ENCODE data around the gene EBLN2.

The EBLN2 gene

DNA sequence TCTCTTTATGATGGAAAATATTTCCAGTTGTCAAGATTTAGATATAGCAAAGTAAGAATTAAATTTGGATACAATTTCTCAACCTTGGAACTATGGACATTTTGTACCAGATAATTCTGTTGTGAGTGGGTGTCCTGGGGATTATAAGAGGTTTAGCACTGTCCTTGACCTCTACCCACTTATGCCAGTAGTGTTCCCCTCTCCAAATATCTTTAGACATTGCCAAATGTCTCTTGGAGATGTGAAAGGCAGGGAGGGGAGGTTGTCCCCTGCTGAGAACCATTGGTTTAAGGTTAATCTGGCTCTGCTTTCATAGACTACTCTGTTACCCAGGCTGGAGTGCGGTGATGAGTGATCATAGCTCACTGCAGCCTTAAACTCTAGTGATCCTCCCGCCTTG is at the start of gene EBLN2:
TSS of gene EBLN2 (plus strand) at position 244 of the 400 bp plus-strand sequence. CDS start 423 bp downstream, outside the sequence.
- no peak within 1 kb of the TSS for H3K27ac ChIP-seq (ENCODE audit: low read length)
- H3K9me3 ChIP-seq (ENCODE audit: control insufficient read depth in 1 of 2, low read length in 2 of 2) = no peaks in the 10 kb centered on the region
- no peaks in the 10 kb centered on the region for H3K4me1 ChIP-seq (ENCODE audit: control insufficient read depth in 1 of 2, insufficient read depth in 2 of 2, low read length in 2 of 2)
- H3K27me3 ChIP-seq (ENCODE audit: low read depth, low read length) = no peaks in the 10 kb centered on the region
- no peak within 1 kb of the TSS for H3K4me3 ChIP-seq (ENCODE audit: low read depth in 1 of 2, low read length in 2 of 2)
- H3K36me3 ChIP-seq (ENCODE audit: control insufficient read depth in 1 of 2, insufficient read depth in 2 of 2, low read length in 2 of 2) = peaks cover 21 to 26% of the 10 kb centered on the region in 2 donors

- Histone ChIP-seq H3K9me3 (ENCODE audit: control insufficient read depth in 1 of 2, low read length in 2 of 2) (no peaks in the 10 kb centered on the region), H3K4me1 (ENCODE audit: control insufficient read depth in 1 of 2, insufficient read depth in 2 of 2, low read length in 2 of 2) (peaks cover 0 to 14% of the 10 kb centered on the region in 2 donors), H3K36me3 (ENCODE audit: control insufficient read depth in 1 of 2, insufficient read depth in 2 of 2, low read length in 2 of 2) (no peaks in the 10 kb centered on the region), H3K27ac (ENCODE audit: low read length) (no peak overlapping the region), H3K4me3 (ENCODE audit: low read depth in 1 of 2, low read length in 2 of 2) (no peak overlapping the region), H3K27me3 (ENCODE audit: low read depth, low read length) (no peaks in the 10 kb centered on the region)
Measured at GRCh38 chr3:73018298-73018697, 43.2 kb upstream of the EBLN2 start.

DNA sequence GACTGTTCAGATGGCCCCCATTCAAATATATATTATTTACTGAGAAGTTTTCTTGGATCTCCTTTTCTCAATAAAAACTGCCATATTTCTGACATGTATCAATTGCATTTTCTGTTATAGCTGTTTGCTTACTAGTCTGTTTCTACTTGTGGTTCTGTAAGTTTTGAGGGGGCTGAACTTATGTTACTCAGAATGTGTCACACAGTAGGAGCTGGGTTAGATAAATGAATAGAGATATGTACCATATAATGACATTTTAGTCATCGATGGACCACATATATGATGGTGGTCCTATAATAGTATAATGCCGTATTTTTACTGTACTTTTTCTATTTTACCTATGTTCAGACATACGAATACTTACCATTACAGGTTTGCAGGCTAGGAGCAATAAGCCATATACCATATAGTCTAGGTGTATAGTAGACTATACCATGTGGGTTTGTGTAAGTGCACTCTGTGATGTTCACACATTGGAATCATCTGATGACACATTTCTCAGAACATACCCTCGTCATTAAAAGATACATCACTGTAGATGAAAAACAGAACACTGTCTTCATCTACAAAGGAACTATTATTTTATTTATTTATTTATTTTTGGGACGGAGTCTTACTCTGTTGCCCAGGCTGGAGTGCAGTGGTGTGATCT is 42.5 kb upstream of the EBLN2 start:
- Histone ChIP-seq H3K4me1 (ENCODE audit: control insufficient read depth in 1 of 2, insufficient read depth in 2 of 2, low read length in 2 of 2) (peaks cover 0 to 14% of the 10 kb centered on the region in 2 donors), H3K27ac (ENCODE audit: low read length) (no peak overlapping the region), H3K4me3 (ENCODE audit: low read depth in 1 of 2, low read length in 2 of 2) (no peak overlapping the region), H3K9me3 (ENCODE audit: control insufficient read depth in 1 of 2, low read length in 2 of 2) (no peaks in the 10 kb centered on the region), H3K27me3 (ENCODE audit: low read depth, low read length) (no peaks in the 10 kb centered on the region), H3K36me3 (ENCODE audit: control insufficient read depth in 1 of 2, insufficient read depth in 2 of 2, low read length in 2 of 2) (no peaks in the 10 kb centered on the region)

DNA sequence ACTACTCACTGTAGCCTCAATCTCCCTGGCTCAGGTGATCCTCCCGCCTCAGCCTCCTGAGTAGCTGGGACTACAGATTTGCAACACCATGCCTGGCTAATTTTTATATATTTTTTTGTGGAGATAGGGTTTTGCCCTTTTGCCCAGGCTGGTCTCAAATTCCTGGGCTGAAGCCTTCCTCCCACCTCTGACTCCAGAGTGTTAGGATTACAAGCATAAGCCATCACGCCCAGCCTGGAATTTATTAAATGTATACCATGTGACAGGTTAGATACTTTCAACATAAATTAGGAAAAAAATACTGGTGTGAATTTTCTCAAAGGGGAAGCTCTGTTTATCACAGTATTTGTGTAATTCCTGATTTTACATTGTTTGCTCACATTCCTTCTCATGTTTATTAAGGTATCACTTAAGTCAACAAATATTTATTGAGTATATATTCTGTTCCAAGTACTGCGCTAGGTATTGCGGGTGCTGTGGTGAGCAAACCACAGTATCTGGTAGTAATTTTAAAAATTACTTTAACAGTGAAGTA is 40.1 kb upstream of the EBLN2 start:
- no peaks in the 10 kb centered on the region for H3K36me3 ChIP-seq (ENCODE audit: control insufficient read depth in 1 of 2, insufficient read depth in 2 of 2, low read length in 2 of 2)
- H3K4me3 ChIP-seq (ENCODE audit: low read depth in 1 of 2, low read length in 2 of 2) = no peak overlapping the region
- H3K27ac ChIP-seq (ENCODE audit: low read length) = no peak overlapping the region
- no peaks in the 10 kb centered on the region for H3K9me3 ChIP-seq (ENCODE audit: control insufficient read depth in 1 of 2, low read length in 2 of 2)
- H3K27me3 ChIP-seq (ENCODE audit: low read depth, low read length) = no peaks in the 10 kb centered on the region
- H3K4me1 ChIP-seq (ENCODE audit: control insufficient read depth in 1 of 2, insufficient read depth in 2 of 2, low read length in 2 of 2) = peaks cover 7 to 26% of the 10 kb centered on the region in 2 donors

DNA sequence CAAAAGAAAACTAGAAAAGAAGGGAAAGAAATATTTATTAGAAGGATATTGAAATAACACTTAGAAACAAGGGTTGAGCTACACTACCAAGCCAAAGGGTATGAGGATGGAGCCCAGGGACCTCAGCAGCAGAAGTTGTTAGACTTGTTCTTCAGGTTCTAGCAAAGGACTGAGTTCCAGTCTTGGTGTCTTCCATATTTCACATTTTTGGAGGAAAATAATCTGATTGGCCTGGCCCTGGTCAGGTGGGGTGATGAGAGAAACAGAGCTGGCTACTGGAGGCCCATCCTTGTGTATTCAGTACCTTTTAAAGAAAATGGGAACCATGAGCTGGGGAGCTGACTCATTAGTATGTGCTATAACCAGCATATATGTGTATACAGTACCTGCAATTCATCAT is 36.6 kb upstream of the EBLN2 start:
- H3K27me3 ChIP-seq (ENCODE audit: low read depth, low read length) = no peaks in the 10 kb centered on the region
- no peaks in the 10 kb centered on the region for H3K36me3 ChIP-seq (ENCODE audit: control insufficient read depth in 1 of 2, insufficient read depth in 2 of 2, low read length in 2 of 2)
- H3K4me1 ChIP-seq (ENCODE audit: control insufficient read depth in 1 of 2, insufficient read depth in 2 of 2, low read length in 2 of 2) = peaks cover 7 to 28% of the 10 kb centered on the region in 2 donors
- no peak overlapping the region for H3K4me3 ChIP-seq (ENCODE audit: low read depth in 1 of 2, low read length in 2 of 2)
- no peaks in the 10 kb centered on the region for H3K9me3 ChIP-seq (ENCODE audit: control insufficient read depth in 1 of 2, low read length in 2 of 2)
- H3K27ac ChIP-seq (ENCODE audit: low read length) = no peak overlapping the region

DNA sequence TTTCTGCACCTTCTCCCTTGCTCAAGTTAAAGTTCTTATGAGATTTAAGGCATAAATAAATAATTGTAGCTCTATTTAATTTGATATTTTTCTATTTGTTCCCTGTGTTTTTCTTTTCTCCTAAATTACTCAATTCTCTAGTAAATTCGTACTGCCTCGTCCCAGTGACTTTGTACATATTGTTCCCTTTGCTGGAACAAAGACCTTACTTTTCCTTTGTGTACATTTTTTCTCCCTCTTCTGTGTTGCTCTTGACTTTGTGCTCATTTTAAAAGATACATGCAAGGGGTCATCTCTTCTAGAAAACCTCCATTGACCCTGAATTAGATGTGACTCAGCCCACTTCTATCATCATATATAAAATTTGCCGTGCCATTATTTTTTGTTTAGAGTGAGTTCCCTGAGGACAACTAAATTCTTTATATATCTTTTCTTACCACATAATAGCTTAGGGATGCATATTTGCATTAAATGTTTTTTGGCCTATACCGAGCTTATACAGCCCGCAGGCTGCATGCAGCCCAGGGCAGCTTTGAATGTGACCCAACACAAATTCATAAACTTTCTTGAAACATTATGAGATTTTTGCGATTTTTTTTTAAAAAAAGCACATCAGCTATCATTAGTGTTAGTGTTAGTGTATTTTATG is 35.2 kb upstream of the EBLN2 start:
- Histone ChIP-seq H3K9me3 (ENCODE audit: control insufficient read depth in 1 of 2, low read length in 2 of 2) (no peaks in the 10 kb centered on the region), H3K27ac (ENCODE audit: low read length) (no peak overlapping the region), H3K4me1 (ENCODE audit: control insufficient read depth in 1 of 2, insufficient read depth in 2 of 2, low read length in 2 of 2) (peaks cover 7 to 28% of the 10 kb centered on the region in 2 donors), H3K27me3 (ENCODE audit: low read depth, low read length) (no peaks in the 10 kb centered on the region), H3K4me3 (ENCODE audit: low read depth in 1 of 2, low read length in 2 of 2) (no peak overlapping the region), H3K36me3 (ENCODE audit: control insufficient read depth in 1 of 2, insufficient read depth in 2 of 2, low read length in 2 of 2) (no peaks in the 10 kb centered on the region)

- H3K4me3 ChIP-seq (ENCODE audit: low read depth in 1 of 2, low read length in 2 of 2) = no peak overlapping the region
- H3K36me3 ChIP-seq (ENCODE audit: control insufficient read depth in 1 of 2, insufficient read depth in 2 of 2, low read length in 2 of 2) = no peaks in the 10 kb centered on the region
- no peaks in the 10 kb centered on the region for H3K27me3 ChIP-seq (ENCODE audit: low read depth, low read length)
- H3K4me1 ChIP-seq (ENCODE audit: control insufficient read depth in 1 of 2, insufficient read depth in 2 of 2, low read length in 2 of 2) = peaks cover 7 to 28% of the 10 kb centered on the region in 2 donors
- no peak overlapping the region for H3K27ac ChIP-seq (ENCODE audit: low read length)
- no peaks in the 10 kb centered on the region for H3K9me3 ChIP-seq (ENCODE audit: control insufficient read depth in 1 of 2, low read length in 2 of 2)
Measured at GRCh38 chr3:73026760-73027113, 34.7 kb upstream of the EBLN2 start.

DNA sequence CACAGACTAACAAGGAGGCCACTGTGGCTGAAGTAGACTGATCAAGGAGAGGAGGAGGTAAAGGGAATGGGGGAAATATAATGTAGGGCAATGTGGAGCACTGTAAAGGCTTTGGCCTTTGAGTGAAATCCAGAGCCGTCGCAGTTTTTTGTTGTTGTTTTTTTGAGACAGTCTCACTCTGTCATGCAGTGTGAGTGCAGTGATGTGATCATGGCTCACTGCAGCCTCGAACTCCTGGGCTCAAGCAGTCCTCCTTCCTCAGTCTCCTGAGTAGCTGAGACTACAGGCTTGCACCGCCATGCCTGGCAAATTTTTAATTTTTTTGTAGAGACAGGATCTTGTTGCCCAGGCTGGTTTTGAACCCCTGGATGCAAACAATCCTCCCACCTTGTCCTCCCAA is 32.7 kb upstream of the EBLN2 start:
- Histone ChIP-seq H3K27me3 (ENCODE audit: low read depth, low read length) (no peaks in the 10 kb centered on the region), H3K36me3 (ENCODE audit: control insufficient read depth in 1 of 2, insufficient read depth in 2 of 2, low read length in 2 of 2) (no peaks in the 10 kb centered on the region), H3K4me3 (ENCODE audit: low read depth in 1 of 2, low read length in 2 of 2) (no peak overlapping the region), H3K4me1 (ENCODE audit: control insufficient read depth in 1 of 2, insufficient read depth in 2 of 2, low read length in 2 of 2) (peaks cover 7 to 26% of the 10 kb centered on the region in 2 donors), H3K9me3 (ENCODE audit: control insufficient read depth in 1 of 2, low read length in 2 of 2) (no peaks in the 10 kb centered on the region), H3K27ac (ENCODE audit: low read length) (no peak overlapping the region)

- H3K9me3 ChIP-seq (ENCODE audit: control insufficient read depth in 1 of 2, low read length in 2 of 2) = no peaks in the 10 kb centered on the region
- peaks cover 7 to 24% of the 10 kb centered on the region in 2 donors for H3K4me1 ChIP-seq (ENCODE audit: control insufficient read depth in 1 of 2, insufficient read depth in 2 of 2, low read length in 2 of 2)
- H3K4me3 ChIP-seq (ENCODE audit: low read depth in 1 of 2, low read length in 2 of 2) = no peak overlapping the region
- no peaks in the 10 kb centered on the region for H3K36me3 ChIP-seq (ENCODE audit: control insufficient read depth in 1 of 2, insufficient read depth in 2 of 2, low read length in 2 of 2)
- H3K27me3 ChIP-seq (ENCODE audit: low read depth, low read length) = no peaks in the 10 kb centered on the region
- no peak overlapping the region for H3K27ac ChIP-seq (ENCODE audit: low read length)
Measured at GRCh38 chr3:73029321-73029796, 32.1 kb upstream of the EBLN2 start.

DNA sequence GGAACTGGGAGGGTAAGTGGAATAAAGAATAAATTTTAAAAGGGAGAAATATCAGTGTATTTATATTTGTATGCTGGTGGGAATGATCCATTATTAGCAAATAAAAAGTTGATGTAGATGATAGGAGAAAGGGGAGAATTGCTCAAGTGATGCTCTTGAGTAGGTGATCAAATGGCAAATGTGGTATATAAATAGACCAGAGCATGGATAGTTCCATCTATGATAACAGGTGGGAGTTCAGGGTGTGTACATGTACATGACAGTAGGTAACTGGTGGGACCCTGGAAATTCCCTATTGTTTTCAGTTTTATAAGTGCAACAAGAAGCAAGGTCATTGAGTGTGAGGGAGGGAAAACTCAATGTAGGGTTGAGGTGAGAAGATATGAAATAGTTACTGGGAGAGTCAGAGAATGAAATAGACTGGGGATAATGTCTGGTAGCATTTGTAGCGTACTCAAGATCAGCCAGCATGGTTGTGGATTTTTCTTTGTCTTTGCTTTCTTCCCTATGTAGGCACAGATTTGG is 31.3 kb upstream of the EBLN2 start:
- H3K27me3 ChIP-seq (ENCODE audit: low read depth, low read length) = no peaks in the 10 kb centered on the region
- H3K4me3 ChIP-seq (ENCODE audit: low read depth in 1 of 2, low read length in 2 of 2) = no peak overlapping the region
- no peaks in the 10 kb centered on the region for H3K36me3 ChIP-seq (ENCODE audit: control insufficient read depth in 1 of 2, insufficient read depth in 2 of 2, low read length in 2 of 2)
- H3K27ac ChIP-seq (ENCODE audit: low read length) = no peak overlapping the region
- peaks cover 7 to 17% of the 10 kb centered on the region in 2 donors for H3K4me1 ChIP-seq (ENCODE audit: control insufficient read depth in 1 of 2, insufficient read depth in 2 of 2, low read length in 2 of 2)
- H3K9me3 ChIP-seq (ENCODE audit: control insufficient read depth in 1 of 2, low read length in 2 of 2) = no peaks in the 10 kb centered on the region

DNA sequence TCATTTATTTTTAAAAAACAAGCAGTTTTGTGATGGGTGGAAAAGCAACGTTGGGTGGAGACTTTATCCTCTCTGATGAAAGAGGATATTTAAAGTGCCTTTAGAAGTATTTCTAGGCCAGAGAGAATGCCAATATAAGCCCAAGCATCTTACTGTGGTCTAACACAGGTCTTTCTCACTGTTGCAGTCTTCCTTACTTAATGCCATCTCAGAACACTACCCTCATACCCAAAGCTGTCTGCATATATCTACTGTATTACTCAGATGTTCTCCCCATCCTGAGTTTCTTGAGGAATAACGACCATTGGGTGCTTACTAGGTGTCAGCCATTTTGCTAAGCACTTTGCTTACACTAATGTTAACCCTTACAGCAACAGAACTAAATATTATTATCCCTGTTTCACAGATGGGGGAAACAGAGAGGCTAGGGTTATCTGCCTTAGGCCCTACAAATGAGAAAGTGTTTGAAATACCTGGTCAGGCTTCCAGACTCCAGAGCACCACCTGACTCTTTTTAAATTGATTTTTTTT is 29.8 kb upstream of the EBLN2 start:
- H3K27ac ChIP-seq (ENCODE audit: low read length) = no peak overlapping the region
- H3K4me1 ChIP-seq (ENCODE audit: control insufficient read depth in 1 of 2, insufficient read depth in 2 of 2, low read length in 2 of 2) = peaks cover 0 to 19% of the 10 kb centered on the region in 2 donors

More for the DNA sequence above, 29.8 kb upstream of the EBLN2 start:
- no peaks in the 10 kb centered on the region for H3K27me3 ChIP-seq (ENCODE audit: low read depth, low read length)
- no peak overlapping the region for H3K4me3 ChIP-seq (ENCODE audit: low read depth in 1 of 2, low read length in 2 of 2)
- no peaks in the 10 kb centered on the region for H3K9me3 ChIP-seq (ENCODE audit: control insufficient read depth in 1 of 2, low read length in 2 of 2)
- no peaks in the 10 kb centered on the region for H3K36me3 ChIP-seq (ENCODE audit: control insufficient read depth in 1 of 2, insufficient read depth in 2 of 2, low read length in 2 of 2)

Data from muscle layer of duodenum (tissue), 2 donors.